Liver (tissue), 9 donors: ENCODE data around the gene FBXL13. TPM values are rescaled to one million over a fixed set of nuclear protein-coding genes. Genes with fewer than 3 reads are reported as not detected.

Experiments
- DNase-seq: peaks from one replicate; pipeline ENCODE4 v3.0.0-alpha.2; 2017; ENCODE audit warnings: low spot score
- H3K27ac ChIP-seq, 2 donors: one replicate each; pipeline ENCODE4 v1.7.0; 2013; ENCODE audit warnings: inconsistent platforms in 2 of 2, low read length in 2 of 2, control low read depth in 1 of 2, low read depth in 1 of 2, mild to moderate bottlenecking in 1 of 2
- H3K27me3 ChIP-seq, 4 donors: one replicate each; pipeline versions ENCODE4 v1.6.1 to v1.7.0; 2013; ENCODE audit warnings: low read length in 3 of 4, inconsistent platforms in 1 of 4, mild to moderate bottlenecking in 1 of 4, moderate library complexity in 1 of 4; ENCODE audit not compliant: control insufficient read depth in 4 of 4, insufficient read depth in 4 of 4
- H3K36me3 ChIP-seq, 4 donors: one replicate each; pipeline versions ENCODE4 v1.6.1 to v1.7.0; 2013; ENCODE audit warnings: low read length in 3 of 4, mild to moderate bottlenecking in 3 of 4, low read depth in 1 of 4, moderate library complexity in 1 of 4; ENCODE audit not compliant: control insufficient read depth in 4 of 4, insufficient read depth in 3 of 4
- H3K4me1 ChIP-seq, 4 donors: one replicate each; pipeline versions ENCODE4 v1.6.1 to v1.7.0; 2013; ENCODE audit warnings: low read length in 3 of 4, mild to moderate bottlenecking in 3 of 4, moderate library complexity in 1 of 4; ENCODE audit not compliant: control insufficient read depth in 4 of 4, insufficient read depth in 4 of 4
- H3K4me3 ChIP-seq, 3 donors: one replicate each; pipeline versions ENCODE4 v1.6.1 to v1.7.0; 2013; ENCODE audit warnings: low read length in 3 of 3, control low read depth in 1 of 3, low read depth in 1 of 3, mild to moderate bottlenecking in 1 of 3
- H3K9ac ChIP-seq, 2 donors: one replicate each; pipeline ENCODE4 v1.7.0; 2013; ENCODE audit warnings: low read length in 2 of 2, mild to moderate bottlenecking in 2 of 2, moderate library complexity in 2 of 2, control low read depth in 1 of 2, low read depth in 1 of 2
- H3K9me3 ChIP-seq, 4 donors: one replicate each; pipeline versions ENCODE4 v1.6.1 to v1.7.0; 2013; ENCODE audit warnings: low read length in 3 of 4; ENCODE audit not compliant: control insufficient read depth in 4 of 4
- CTCF ChIP-seq: fragments of 150-350 bp; IDR thresholded peaks from 2 replicates; pipeline ENCODE4 v1.5.1; 2017; ENCODE audit warnings: improper control_type of control experiment, low read depth, low read length; ENCODE audit not compliant: missing input control
- EGR1 ChIP-seq, 2 donors: IDR thresholded peaks; 2 replicates each; pipeline ENCODE4 v1.6.1; 2016 to 2018; ENCODE audit warnings: antibody characterized with exemption in 2 of 2, low read depth in 2 of 2
- FOXA1 ChIP-seq: IDR thresholded peaks from 2 replicates; pipeline ENCODE4 v1.6.1; 2016; ENCODE audit warnings: antibody characterized with exemption
- FOXA2 ChIP-seq: IDR thresholded peaks from 2 replicates; pipeline ENCODE4 v1.6.1; 2016; ENCODE audit warnings: antibody characterized with exemption
- GABPA ChIP-seq, 2 donors: IDR thresholded peaks in 1 of 2; conservative IDR thresholded peaks in 1 of 2; 2 replicates each; pipeline ENCODE4 v1.6.1; 2016; ENCODE audit warnings: antibody characterized with exemption in 2 of 2, mild to moderate bottlenecking in 1 of 2, moderate library complexity in 1 of 2
- HNF4A ChIP-seq, 2 donors: conservative IDR thresholded peaks; 2 replicates each; pipeline ENCODE4 v1.6.1; 2016; ENCODE audit warnings: antibody characterized with exemption in 2 of 2, mild to moderate bottlenecking in 2 of 2
- HNF4G ChIP-seq: IDR thresholded peaks from 2 replicates; pipeline ENCODE4 v1.6.1; 2016; ENCODE audit warnings: antibody characterized with exemption
- MAX ChIP-seq: IDR thresholded peaks from 2 replicates; pipeline ENCODE4 v1.6.1; 2016; ENCODE audit warnings: antibody characterized with exemption
- NR2F2 ChIP-seq: IDR thresholded peaks from 2 replicates; pipeline ENCODE4 v1.6.1; 2016; ENCODE audit warnings: antibody characterized with exemption
- REST ChIP-seq: IDR thresholded peaks from 2 replicates; pipeline ENCODE4 v1.6.1; 2016; ENCODE audit warnings: antibody characterized with exemption, mild to moderate bottlenecking
- RXRA ChIP-seq, 2 donors: IDR thresholded peaks; 2 replicates each; pipeline ENCODE4 v1.6.1; 2017 to 2018; ENCODE audit warnings: antibody characterized with exemption in 2 of 2, mild to moderate bottlenecking in 1 of 2
- SP1 ChIP-seq: IDR thresholded peaks from 2 replicates; pipeline ENCODE4 v1.6.1; 2018; ENCODE audit warnings: antibody characterized with exemption, mild to moderate bottlenecking
- TAF1 ChIP-seq: conservative IDR thresholded peaks from 2 replicates; pipeline ENCODE4 v1.6.1; 2016; ENCODE audit warnings: antibody characterized with exemption, mild to moderate bottlenecking
- YY1 ChIP-seq: IDR thresholded peaks from 2 replicates; pipeline ENCODE4 v1.6.1; 2016; ENCODE audit warnings: antibody characterized with exemption, mild to moderate bottlenecking
- ZBTB33 ChIP-seq: IDR thresholded peaks from 2 replicates; pipeline ENCODE4 v1.6.1; 2016; ENCODE audit warnings: antibody characterized with exemption
- WGBS: extraction: QIAGEN DNeasy Blood & Tissue Kit; methylation state at CpG from one replicate; pipeline ENCODE4 v1.1.7; 2013; 5-methylcytosine and 5-hydroxymethylcytosine counted together
- polyA plus RNA-seq, 2 donors: library from polyadenylated mRNA; stranded (reverse) in 1 of 2; unstranded in 1 of 2; fragments of 200-250 nt in 1 of 2; fragments of >200 nt in 1 of 2; fragmentation: Nextera tagmentation in 1 of 2; extraction: Ambion mirVana in 1 of 2; gene quantifications; one replicate each; pipeline versions ENCODE4 v1.2.1 to v1.2.3, GENCODE V29; 2013 to 2015
- total RNA-seq, 2 donors: library from RNA; depleted of rRNA; stranded (reverse); fragments of >200 nt; gene quantifications; one replicate each; pipeline ENCODE4 v1.2.3, GENCODE V29; 2014
- donor health status: healthy.
- donor health status: healthy.
- donor health status: healthy.
- donor health status: healthy.
- donor health status: healthy.

FBXL13 gene
- total and polyA plus RNA-seq, 4 donors, result 0.03 to 0.75 (median 0.70) TPM; not detected in 1

GRCh38 chr7:102842284-102842683 is 232.3 kb downstream of the FBXL13 start:
- Histone ChIP-seq H3K27ac (no peak overlapping the region), H3K36me3 (peaks cover 0 to 3% (median 0%) of the 10 kb centered on the region in 4 donors), H3K9ac (no peak overlapping the region), H3K4me3 (no peak overlapping the region), H3K9me3 (no peaks in the 10 kb centered on the region), H3K4me1 (no peaks in the 10 kb centered on the region), H3K27me3 (no peaks in the 10 kb centered on the region)
- TF ChIP-seq FOXA1 (no peak), HNF4G (no peak), YY1 (no peak), TAF1 (no peak), GABPA (IDR thresholded peaks at IDR 0.05 in 1 of 2, conservative IDR thresholded peaks at IDR 0.05 in 1 of 2) (no peak), FOXA2 (no peak), NR2F2 (no peak), ZBTB33 (no peak)
- DNase-seq, result no peak

- H3K27me3 ChIP-seq, result no peaks in the 10 kb centered on the region
- H3K27ac ChIP-seq, result no peak overlapping the region
- H3K4me3 ChIP-seq, result no peak overlapping the region
- no peaks in the 10 kb centered on the region for H3K9me3 ChIP-seq
- DNase-seq, result no peak
- 90% methylated on average over 2 of the region's 2 CpGs for WGBS
- no peaks in the 10 kb centered on the region for H3K4me1 ChIP-seq
- peaks cover 0 to 3% (median 0%) of the 10 kb centered on the region in 4 donors for H3K36me3 ChIP-seq
- TF ChIP-seq FOXA1 (no peak), HNF4G (no peak), ZBTB33 (no peak), EGR1 (IDR thresholded peaks at IDR 0.05; ENCODE audit: low read depth in 2 of 2) (no peak), YY1 (no peak), GABPA (IDR thresholded peaks at IDR 0.05 in 1 of 2, conservative IDR thresholded peaks at IDR 0.05 in 1 of 2) (no peak), TAF1 (no peak), REST (no peak), RXRA (IDR thresholded peaks at IDR 0.05) (no peak), HNF4A (conservative IDR thresholded peaks at IDR 0.05) (no peak), MAX (no peak), NR2F2 (no peak), FOXA2 (no peak), CTCF (no peak), SP1 (no peak)
- no peak overlapping the region for H3K9ac ChIP-seq
These were observed 233.3 kb downstream of the FBXL13 start for GRCh38 chr7:102841290-102841689.
